Osteoblast (primary cell): ENCODE measurements around the gene RAVER1. TPM values are rescaled to one million over a fixed set of nuclear protein-coding genes. Genes with fewer than 3 reads are reported as not detected.

ENCODE experiments used
- DNase-seq: peaks from one replicate; pipeline ENCODE4 v3.0.0; 2011; ENCODE audit warnings: low spot score, mixed read lengths; ENCODE audit not compliant: insufficient read length; ENCODE audit errors: missing footprints
- H2AFZ ChIP-seq: 2 replicates; pipeline ENCODE4 v1.6.0; 2011; ENCODE audit warnings: mild to moderate bottlenecking, low read length
- H3K27ac ChIP-seq: 2 replicates; pipeline ENCODE4 v1.5.1; 2011; ENCODE audit warnings: mild to moderate bottlenecking, low read depth, low read length, moderate library complexity
- H3K27me3 ChIP-seq: 2 replicates; pipeline ENCODE4 v1.6.0; 2012; ENCODE audit warnings: mild to moderate bottlenecking, control low read depth, inconsistent platforms, low read length, moderate library complexity; ENCODE audit not compliant: insufficient read depth
- H3K36me3 ChIP-seq: 2 replicates; pipeline ENCODE4 v1.5.1; 2011; ENCODE audit warnings: mild to moderate bottlenecking, low read length, control low read depth, moderate library complexity; ENCODE audit not compliant: insufficient read depth
- H3K4me1 ChIP-seq: 2 replicates; pipeline ENCODE4 v1.5.1; 2011; ENCODE audit warnings: mild to moderate bottlenecking, low read length, control low read depth, moderate library complexity; ENCODE audit not compliant: insufficient read depth
- H3K4me2 ChIP-seq: 2 replicates; pipeline ENCODE4 v1.6.0; 2011; ENCODE audit warnings: mild to moderate bottlenecking, low read length; ENCODE audit not compliant: insufficient read depth
- H3K4me3 ChIP-seq: fragments of 200-600 bp; sonication (generic); 3 replicates; pipeline ENCODE4 v1.5.1; 2012; ENCODE audit warnings: mild to moderate bottlenecking, low read length, inconsistent platforms; ENCODE audit not compliant: insufficient read depth
- H3K79me2 ChIP-seq: 2 replicates; pipeline ENCODE4 v1.6.0; 2012; ENCODE audit warnings: mild to moderate bottlenecking, low read length, control low read depth, inconsistent platforms; ENCODE audit not compliant: insufficient read depth
- H3K9me3 ChIP-seq: 2 replicates; pipeline ENCODE4 v1.5.1; 2011; ENCODE audit warnings: low read depth, low read length, control low read depth
- H4K20me1 ChIP-seq: 2 replicates; pipeline ENCODE4 v1.6.0; 2012; ENCODE audit warnings: mild to moderate bottlenecking, low read length, control low read depth; ENCODE audit not compliant: insufficient read depth
- total RNA-seq: library from RNA; depleted of rRNA; stranded (reverse); fragments of >200 nt; gene quantifications from 2 replicates; pipeline ENCODE4 v1.2.3, GENCODE V29; 2012
- TF ChIP-seq, protein P1 (sequence below): IDR thresholded peaks from 2 replicates; pipeline ENCODE4 v1.5.1; 2011; ENCODE audit warnings: mild to moderate bottlenecking, low read depth, low read length, moderate library complexity; ENCODE audit errors: extremely low read depth

RAVER1 gene
- total RNA-seq, 1 donor: 8.0 TPM

DNA sequence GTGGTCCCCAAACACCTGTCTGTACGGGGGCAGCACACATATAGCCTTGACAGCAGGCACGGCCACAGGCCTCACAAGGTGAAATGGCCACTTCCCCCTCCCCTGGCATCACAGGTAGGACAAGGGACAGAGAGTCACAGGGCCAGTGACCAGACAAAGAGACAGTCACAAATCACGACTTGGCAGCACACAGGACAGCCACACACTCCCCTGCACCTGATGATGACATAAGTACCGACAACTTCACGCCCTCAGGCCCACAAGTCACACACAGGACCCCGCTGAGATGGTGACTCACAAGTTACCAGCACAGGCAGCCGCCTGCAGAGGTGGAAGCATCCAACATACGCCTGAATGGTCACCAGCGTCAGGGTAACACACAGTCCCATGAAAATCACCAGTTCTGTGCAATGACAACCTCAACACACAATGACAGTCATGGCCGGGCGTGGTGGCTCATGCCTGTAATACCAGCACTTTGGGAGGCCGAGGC, 30.5 kb upstream of the RAVER1 start:
- peaks cover 6% of the 10 kb centered on the region for H4K20me1 ChIP-seq
- TF ChIP-seq, protein P1, sequence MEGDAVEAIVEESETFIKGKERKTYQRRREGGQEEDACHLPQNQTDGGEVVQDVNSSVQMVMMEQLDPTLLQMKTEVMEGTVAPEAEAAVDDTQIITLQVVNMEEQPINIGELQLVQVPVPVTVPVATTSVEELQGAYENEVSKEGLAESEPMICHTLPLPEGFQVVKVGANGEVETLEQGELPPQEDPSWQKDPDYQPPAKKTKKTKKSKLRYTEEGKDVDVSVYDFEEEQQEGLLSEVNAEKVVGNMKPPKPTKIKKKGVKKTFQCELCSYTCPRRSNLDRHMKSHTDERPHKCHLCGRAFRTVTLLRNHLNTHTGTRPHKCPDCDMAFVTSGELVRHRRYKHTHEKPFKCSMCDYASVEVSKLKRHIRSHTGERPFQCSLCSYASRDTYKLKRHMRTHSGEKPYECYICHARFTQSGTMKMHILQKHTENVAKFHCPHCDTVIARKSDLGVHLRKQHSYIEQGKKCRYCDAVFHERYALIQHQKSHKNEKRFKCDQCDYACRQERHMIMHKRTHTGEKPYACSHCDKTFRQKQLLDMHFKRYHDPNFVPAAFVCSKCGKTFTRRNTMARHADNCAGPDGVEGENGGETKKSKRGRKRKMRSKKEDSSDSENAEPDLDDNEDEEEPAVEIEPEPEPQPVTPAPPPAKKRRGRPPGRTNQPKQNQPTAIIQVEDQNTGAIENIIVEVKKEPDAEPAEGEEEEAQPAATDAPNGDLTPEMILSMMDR: no peak
- H3K79me2 ChIP-seq: no peaks in the 10 kb centered on the region
- no peaks in the 10 kb centered on the region for H3K4me1 ChIP-seq
- H3K4me2 ChIP-seq: no peak overlapping the region
- H2AFZ ChIP-seq: no peak overlapping the region
- DNase-seq: peak; percentile 41
- H3K4me3 ChIP-seq: no peak overlapping the region
- H3K27me3 ChIP-seq: no peaks in the 10 kb centered on the region
- no peaks in the 10 kb centered on the region for H3K9me3 ChIP-seq
- H3K36me3 ChIP-seq: peaks cover 38% of the 10 kb centered on the region
- no peak overlapping the region for H3K27ac ChIP-seq

DNA sequence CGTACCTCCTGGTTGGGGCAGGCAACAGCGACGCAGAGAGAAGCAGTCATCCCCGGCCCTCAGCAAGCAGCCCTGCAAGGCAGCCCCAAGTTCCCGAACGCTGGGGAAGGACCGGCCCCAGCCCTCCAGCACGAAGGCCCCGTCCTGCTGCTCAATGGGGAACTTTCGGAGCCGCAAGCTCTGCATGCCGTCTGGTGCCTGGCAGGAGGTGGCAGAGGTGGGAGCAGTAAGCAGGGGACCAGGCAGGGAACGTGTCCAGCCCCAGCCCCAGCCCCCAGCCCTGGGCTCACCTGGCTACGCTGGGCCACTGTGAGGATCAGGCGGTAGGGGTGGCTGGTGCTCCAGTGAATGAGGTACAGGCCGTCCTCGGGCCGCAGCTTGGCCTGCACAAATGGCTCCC, 28.9 kb upstream of the RAVER1 start:
- no peaks in the 10 kb centered on the region for H3K27me3 ChIP-seq
- peaks cover 40% of the 10 kb centered on the region for H3K36me3 ChIP-seq
- DNase-seq: peak; percentile 74
- no peak overlapping the region for H3K4me2 ChIP-seq
- no peak overlapping the region for H2AFZ ChIP-seq
- no peaks in the 10 kb centered on the region for H3K4me1 ChIP-seq
- no peak overlapping the region for H3K27ac ChIP-seq
- peaks cover 6% of the 10 kb centered on the region for H4K20me1 ChIP-seq
- H3K79me2 ChIP-seq: no peaks in the 10 kb centered on the region
- H3K4me3 ChIP-seq: no peak overlapping the region
- no peaks in the 10 kb centered on the region for H3K9me3 ChIP-seq
- TF ChIP-seq, protein P1: no peak

DNA sequence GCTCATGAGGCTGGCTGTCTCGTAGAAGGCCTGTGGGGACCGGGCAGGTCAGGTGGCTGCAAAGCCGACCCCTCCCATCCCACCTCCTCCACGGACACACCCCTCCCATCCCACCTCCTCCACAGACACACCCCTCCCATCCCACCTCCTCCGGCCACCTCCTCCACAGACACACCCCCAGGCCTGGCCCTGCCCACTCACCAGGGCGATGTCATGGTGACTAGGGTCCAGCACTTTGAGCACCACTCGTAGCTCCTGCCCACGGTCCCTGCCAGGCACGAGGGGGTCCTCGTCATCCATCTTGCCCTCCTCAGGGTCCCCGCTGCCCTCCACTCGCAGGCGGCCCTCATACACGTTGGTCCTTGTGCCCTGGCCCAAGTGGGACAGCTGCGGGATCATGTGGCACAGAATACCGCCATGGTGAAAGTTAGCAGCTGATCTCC, 28.3 kb upstream of the RAVER1 start:
- H4K20me1 ChIP-seq: peaks cover 6% of the 10 kb centered on the region
- no peaks in the 10 kb centered on the region for H3K27me3 ChIP-seq
- DNase-seq: peak; percentile 71
- H3K27ac ChIP-seq: no peak overlapping the region
- no peak overlapping the region for H2AFZ ChIP-seq
- TF ChIP-seq, protein P1: no peak
- no peaks in the 10 kb centered on the region for H3K79me2 ChIP-seq
- no peaks in the 10 kb centered on the region for H3K9me3 ChIP-seq
- no peak overlapping the region for H3K4me2 ChIP-seq
- no peaks in the 10 kb centered on the region for H3K4me1 ChIP-seq
- H3K36me3 ChIP-seq: peaks cover 38% of the 10 kb centered on the region
- H3K4me3 ChIP-seq: no peak overlapping the region

DNA sequence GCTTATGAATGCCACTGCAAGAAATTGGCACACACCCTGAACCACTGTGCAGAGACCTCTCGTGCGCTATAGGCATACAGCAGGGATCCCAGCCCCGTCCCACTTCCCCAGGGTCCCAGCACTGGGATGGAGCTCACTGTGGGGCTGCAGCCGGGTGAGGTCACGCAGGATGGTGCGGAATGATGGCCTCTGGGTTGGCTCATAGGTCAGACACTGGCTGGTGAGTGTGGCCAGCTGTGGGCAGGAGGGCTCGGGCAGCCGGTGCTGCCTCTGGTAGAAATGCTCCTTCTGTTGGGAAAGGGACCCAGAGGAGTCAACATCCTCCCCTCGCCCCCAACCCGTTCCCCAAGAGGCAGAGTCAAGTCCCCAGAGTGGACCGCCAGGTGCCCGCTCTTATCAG, 23.1 kb upstream of the RAVER1 start:
- H3K4me2 ChIP-seq: no peak overlapping the region
- no peaks in the 10 kb centered on the region for H3K27me3 ChIP-seq
- H2AFZ ChIP-seq: no peak overlapping the region
- TF ChIP-seq, protein P1: no peak
- H3K4me3 ChIP-seq: no peak overlapping the region
- peak; percentile 26 for DNase-seq
- peaks cover 51% of the 10 kb centered on the region for H3K36me3 ChIP-seq
- no peaks in the 10 kb centered on the region for H4K20me1 ChIP-seq
- H3K4me1 ChIP-seq: no peaks in the 10 kb centered on the region
- H3K79me2 ChIP-seq: no peaks in the 10 kb centered on the region
- H3K27ac ChIP-seq: no peak overlapping the region
- no peaks in the 10 kb centered on the region for H3K9me3 ChIP-seq
